ENCODE data around the gene TSPAN9.
A peak's percentile ranks its signal among the peaks of the same experiment; 100 is the strongest.

TSPAN9 gene

DNA sequence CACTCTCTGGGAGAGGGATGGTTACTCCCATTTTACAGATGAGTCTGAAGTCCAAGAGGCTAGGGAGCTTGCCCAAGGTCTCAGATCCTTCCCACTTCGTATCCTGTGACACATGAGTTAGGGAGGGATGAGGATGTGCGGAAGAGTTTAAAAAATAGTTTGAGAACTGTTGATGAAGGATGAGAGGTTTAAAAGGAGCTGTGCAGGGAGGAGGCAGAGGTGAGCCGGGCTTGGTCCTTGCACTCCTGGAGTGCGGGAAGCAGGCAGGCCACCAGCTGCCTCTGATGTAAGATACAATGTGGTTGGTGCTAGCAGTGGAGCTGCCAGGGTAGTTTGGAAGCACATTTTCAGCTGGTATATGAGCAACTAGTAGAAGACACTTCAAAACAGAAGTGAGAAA lies 46.5 kb downstream of the TSPAN9 start:
- DNase-seq (ENCODE audit: low read depth in 3 of 3): no peak

DNA sequence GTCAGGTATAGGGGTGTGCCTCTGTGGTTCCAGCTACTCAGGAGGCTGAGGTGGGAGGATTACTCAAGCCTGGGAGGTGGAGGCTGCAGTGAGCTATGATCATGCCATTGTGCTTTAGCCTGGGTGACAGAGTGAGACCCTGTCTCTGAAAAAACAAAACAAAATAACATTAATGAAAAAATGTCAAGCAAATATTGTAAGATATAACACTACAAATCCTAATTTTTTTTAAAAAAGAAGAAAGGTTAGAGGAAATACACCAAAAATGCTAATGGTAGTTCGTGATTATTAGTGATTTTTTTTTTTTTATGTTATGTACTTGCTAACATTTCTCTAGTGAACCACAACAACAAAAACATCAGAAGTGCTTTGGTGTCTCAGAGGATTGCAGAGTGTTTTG lies 47.7 kb downstream of the TSPAN9 start:
- DNase-seq (ENCODE audit: low read depth in 3 of 3): no peak

DNA sequence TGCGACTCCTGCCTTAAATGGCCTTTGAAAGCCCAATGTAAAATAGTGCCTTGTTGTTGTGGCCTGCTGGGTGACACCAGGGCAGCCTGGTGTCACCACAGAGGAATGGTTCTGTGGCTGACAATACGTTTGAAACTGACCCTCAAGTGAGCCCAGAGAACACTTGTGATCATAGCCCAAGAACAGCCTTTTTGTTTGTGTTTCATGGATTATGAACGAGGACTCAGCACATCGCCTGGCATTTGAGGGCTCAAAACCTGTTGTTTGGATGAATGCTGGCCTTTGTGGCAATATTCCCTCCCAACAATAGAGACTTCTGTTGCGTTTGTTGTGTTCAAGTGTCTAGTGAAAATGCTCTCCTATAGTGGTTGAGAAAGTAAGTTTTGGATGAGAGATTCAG lies 48.5 kb downstream of the TSPAN9 start:
- no peak for DNase-seq (ENCODE audit: low read depth in 3 of 3)

DNA sequence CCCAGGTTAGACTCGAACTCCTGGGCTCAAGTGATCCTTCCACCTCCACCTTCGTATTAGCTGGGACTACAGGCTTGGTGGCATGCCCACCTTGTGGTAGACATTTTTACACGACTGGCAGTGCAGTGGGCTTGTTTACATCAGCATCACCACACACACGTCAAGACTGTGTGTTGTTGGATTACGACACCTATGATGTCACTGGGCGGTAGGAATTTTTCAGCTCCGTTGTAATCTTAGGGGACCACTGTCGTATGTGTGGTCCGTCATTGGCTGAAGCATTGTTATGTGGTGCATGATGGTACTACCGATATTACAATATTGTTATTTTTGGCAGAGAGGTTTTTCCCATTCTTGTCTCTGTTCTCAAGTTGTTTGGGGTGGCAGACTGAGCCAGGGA lies 50.7 kb downstream of the TSPAN9 start:
- no peak for DNase-seq (ENCODE audit: low read depth in 3 of 3)

DNA sequence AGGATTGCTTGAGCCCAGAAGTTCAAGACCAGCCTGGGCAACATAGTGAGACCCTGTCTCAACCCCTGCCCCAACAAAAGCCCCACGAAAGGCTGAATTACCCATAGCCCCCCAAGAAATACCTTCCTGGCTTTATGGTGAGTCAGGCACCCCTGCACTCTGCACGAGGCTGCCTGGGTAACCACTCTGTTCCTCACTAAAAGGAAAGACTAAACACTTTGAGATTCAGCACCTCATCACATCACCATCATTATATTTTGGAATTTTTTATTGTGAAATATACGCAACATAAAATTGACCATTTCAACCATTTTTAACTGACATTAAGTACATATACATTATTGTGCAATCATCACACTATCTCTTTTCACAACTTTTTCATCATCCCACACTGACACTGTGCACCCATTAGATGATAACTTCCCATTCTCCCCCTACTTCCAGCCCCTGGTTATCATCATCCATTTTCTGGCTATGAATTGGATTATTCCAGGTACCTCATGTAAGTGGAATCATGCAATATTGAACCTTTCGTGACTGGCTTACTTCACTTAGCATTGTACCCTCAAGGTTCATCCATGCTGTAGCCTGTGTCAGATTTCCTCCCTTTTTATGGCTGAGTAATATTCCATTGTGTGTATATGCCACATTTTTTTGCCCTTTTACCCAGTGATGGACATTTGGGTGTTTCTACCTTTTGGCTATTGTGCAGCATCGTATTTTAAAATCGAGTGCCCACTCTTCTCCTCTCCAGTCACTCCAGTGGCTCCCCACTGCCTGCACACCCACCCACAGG lies 51.5 kb downstream of the TSPAN9 start:
- no peak for DNase-seq (ENCODE audit: low read depth in 3 of 3)

DNA sequence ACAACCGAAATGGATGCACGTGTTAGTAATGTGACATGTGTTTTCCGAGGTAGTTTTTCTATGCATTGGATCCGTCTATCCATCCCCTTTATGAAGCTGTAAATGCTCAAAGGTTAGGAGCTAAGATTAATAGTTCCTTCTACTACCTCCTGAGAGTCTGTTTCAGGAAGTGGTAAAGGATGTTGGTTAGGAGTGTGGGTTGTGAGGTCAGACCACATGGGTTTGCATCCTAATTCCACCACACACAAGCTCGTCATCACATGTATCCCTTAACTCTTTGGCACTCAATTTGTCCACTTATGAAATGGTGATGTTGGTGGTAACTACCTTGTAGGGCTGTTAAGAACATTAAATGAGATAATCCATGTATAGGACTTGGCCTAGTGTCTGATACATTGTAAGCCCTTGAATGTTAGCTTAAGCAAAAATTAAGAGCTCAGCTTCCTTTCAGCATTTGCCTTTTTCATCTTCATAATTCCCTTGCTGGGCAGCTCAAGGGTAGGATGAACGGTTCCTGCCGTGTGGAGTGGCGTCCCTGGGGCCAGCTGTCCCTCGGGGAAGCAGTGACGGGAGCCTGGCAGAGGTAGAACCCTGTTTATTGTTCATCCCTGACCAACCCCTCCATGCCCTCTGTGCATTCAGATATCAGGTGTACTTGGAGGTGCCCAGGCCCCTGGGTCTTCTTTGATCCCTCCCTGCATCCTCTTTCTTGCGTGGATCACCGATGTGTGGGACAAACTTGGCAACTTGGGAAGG lies 52.3 kb downstream of the TSPAN9 start:
- no peak for DNase-seq (ENCODE audit: low read depth in 3 of 3)

DNA sequence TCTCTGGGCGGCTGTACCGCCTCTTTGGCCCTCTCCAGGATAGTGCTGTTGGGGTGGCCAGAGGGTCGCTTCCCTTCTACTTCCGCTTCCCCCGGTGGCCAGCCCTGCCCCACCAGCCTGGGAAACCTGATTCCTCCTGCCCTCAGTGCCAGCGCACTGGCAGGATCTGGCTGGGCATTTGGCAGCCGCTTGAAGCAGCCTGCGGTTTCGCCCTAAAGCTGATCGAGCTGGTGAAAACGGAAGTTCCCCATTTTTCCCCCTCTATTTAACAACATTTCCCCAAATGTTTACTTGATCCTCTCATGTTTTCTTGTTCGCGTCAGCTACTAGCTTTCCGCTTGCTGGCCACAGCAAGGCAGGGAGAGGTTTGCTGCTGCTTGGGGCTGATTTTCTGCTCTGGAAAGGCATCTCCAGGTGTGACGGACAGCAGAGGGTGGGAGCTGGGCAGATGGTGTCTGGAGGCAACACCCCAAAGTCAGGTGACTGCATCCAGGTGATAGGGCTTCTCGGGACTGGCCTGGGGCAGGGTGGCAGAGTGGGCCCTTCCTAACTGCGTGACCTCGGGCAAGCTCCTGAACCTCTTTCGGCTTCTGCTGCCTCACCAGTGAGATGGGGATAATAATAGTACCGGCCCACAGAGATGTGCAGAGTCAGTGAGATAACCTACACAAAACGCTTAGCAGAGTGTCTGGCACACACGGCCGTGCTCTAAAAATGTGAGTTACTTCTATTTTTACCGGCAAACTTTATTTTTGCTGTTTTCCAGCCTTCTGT lies 53.1 kb downstream of the TSPAN9 start:
- no peak for DNase-seq (ENCODE audit: low read depth in 3 of 3)

DNA sequence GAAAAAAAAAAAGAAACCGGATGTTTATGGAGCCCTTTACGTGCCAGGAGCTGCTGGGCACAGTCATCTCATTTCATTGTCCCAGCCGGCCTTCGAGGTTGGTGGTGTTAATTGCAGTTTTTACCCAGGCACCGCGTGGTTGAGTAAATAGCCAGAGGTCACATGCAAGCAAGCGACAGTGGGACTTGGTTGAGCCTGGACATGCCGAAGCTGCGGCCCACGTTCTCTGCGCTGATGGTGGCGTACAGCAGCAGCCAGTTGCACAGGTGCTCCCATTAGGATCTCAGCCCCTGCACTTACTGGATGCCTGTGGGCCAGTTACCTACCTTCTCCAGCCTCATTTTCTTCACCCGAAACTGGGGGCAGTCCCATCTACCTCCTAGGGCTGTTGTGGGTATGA lies 54.0 kb downstream of the TSPAN9 start:
- no peak for DNase-seq (ENCODE audit: low read depth in 3 of 3)

DNA sequence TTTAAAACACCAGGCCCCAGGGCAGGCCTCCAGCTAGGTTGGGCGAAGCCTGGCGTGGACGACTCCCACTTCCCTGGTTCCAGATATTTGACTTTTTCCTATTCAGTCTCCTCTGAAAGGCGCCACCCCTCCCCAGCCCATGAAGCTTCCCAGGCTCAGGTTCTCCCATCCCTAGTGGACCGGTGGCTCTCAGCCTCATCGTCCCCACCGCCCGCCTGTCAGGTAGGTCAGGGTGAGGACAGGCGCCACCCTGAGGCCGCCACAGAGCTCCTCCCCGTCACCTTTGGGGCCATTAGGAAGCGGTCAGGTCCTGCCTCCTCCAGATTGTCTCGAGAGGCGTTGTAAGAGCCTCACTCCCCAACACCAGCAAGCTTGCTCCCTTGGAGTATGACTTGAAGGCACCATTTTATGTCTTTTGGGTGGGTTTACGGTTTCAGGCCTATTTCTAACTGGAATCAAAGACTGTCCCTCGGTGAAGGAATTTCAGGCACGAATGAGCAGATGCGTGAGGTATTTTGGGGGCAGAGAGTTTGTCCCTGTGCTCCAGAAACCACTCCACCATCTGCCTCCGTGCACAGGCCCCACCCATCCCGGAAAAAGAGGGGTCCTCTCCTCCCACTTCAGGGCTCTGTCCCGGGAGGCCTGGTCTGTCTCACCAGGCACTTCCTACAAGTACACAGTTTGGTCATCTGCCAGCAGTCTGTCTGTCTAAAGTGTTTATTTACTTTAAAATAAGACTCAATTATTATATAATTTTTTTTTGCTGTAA lies 55.6 kb downstream of the TSPAN9 start:
- no peak for DNase-seq (ENCODE audit: low read depth in 3 of 3)

DNA sequence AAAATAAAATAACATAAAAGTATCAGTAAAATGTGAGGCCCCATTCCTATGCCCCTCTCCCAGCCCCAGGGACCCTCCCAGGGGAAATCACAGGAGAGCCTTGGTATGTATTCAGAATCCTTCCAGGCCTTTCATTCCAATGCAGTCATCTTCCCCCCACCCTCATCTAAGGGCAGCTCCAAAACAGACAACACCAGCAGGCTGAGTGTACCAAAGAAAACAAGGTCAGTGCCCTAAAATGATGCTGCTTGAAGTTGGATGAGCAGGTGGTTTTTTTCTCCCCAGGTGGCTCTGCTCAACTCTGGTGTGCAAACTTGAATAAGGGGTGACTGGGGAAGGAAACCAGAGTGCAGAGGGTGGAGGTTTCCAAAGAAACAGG lies 56.2 kb downstream of the TSPAN9 start:
- no peak for DNase-seq (ENCODE audit: low read depth in 3 of 3)

DNA sequence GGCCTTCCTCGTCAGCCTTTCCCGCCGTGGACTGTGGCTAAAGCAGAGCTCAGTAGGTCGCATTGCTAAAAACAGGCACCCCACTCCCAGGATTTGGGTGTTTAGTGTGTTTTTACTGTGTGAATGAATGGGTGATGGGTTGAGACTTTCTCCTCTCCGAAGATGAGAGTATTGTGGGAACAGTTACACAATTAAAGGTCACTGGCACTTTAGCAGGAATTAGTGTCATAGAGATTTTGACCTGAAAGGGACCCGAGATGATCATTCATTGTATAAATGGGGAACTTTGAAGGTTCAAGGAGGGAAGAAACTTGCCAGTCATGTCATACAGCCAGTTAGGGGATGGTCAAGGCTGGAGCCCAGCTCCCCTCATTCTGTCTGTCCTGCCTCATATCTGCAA lies 56.9 kb downstream of the TSPAN9 start:
- DNase-seq (ENCODE audit: low read depth in 3 of 3): no peak

DNA sequence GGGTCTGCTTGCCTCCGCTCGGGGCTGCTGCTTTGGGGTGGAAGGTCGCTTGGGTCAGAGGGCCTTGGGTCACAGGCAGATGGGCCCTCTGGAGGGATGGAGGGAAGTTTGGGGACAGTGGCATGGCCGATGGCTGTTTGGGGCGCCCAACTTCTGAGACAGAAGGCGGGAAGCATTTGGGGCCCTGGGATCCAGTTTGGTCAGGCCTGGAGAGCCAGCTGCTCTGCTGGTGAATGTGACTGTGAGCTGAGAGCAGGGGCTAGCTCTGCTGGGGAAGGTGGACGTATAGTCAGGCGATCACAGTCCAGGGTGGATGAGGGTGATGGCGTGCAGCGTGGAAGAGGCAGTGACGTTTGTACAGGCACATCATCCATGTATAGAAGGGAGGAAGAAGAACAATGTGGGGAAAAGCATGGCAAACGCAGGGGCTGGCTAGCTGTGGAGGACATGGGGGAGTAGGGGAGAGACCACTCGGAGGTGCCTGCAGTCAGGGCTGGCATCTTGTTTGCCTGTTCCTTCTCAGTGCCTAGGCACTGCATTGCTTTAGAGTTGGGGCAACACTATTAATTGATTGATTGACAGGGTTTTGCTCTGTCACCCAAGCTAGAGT lies 57.5 kb downstream of the TSPAN9 start:
- DNase-seq (ENCODE audit: low read depth in 3 of 3): no peak

DNA sequence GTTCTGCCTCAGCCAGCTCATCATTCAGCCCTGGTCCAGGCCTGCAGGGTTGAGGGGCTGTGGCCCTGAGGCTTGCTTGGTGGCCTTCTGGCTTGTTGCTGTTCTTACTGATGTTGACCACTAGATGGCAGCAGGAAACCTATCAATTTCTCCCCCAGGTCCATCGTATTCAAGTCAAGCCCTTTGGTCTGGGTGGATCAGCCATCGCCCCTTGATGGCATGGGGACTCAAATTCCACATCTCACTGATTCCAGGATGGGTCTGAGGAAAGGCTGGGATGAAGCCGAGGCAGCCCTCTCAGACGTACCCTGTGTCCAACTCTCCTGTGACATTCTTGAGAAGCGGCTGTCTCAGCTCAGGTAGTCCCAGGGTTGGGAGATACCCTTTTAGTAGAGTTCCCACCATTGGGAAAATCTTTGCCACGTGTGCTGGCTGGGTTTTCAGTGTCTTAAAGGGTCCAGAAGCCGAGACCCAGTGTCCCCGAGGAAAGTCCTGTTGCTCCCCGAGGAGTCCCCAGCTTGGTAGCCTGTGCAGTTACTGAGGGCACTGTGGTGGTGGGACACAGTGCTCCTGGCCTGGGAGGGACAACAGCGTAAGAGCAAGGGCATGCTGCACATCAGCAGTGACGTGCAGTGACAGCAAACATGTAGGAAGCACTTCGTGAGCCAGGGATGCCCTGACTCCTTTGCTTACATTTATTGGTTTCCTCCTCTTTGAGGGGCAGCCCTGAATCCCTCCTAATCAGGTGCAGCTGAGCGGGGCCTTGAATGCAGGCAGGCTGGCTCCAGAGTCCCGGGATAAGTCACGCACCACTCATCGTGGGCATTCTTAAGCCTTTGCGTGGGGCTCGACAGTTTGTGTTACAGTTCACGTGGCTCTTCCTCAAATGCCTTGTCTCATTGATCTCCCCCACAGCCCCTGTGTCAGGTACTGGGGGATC lies 58.6 kb downstream of the TSPAN9 start:
- peak in 1 of 3 experiments; percentile 2 for DNase-seq (ENCODE audit: low read depth in 3 of 3)

DNA sequence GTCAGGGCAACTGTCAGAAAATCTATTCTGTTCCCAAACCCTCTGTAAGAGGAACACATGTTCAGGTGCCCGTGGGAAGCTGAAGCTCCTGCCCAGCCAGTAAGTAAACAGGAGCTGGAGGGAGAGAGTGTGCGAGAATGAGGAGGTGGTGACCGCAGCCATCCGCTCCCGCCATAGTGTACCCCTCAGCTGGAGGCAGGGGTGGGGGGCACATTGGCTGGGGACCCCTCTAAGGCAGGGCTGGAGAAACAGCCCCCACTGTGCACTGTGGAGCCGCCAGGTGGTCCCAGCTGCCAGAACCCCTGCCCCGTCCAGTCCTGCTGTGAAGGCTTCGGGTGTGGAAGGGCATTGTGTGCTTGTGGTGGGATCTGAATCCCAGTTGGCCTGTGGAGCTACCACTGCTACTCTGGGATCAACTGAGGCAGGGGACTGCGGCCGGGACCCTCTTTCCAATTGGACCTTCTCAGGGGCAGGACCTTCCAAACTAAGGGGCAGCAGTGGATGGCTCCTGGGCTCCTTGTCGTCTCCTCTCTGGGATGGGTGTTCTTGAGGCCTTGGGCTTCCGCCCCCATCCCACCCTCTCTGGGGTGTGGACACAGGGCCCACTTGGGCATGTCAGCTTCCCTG lies 59.6 kb downstream of the TSPAN9 start:
- DNase-seq (ENCODE audit: low read depth in 3 of 3): no peak

DNA sequence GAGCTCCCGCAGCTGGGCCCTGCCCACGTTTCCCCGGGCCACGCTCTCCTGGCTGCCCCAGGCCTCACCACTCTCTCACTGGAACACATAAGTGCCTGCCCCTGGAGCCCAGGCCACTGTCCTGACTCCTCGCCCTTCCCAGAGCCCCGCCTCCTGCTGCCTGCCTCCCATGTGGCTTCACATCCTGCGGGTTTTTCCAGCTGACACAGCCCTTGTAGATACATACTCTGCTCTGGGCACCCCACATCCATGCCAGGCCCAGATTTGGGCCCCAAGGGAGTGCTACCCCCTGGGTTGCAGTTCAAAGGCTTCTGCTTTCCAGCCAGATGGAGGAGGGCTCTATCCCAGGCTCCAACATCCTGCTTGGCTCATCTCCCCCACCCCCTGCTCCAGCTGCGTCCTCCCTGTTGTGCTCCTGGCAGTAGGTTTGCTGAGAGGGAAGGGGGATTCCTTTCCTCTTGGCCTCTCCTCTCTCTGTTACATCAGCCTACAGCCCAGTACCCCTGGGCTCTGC lies 60.1 kb downstream of the TSPAN9 start:
- DNase-seq (ENCODE audit: low read depth in 3 of 3): no peak

DNA sequence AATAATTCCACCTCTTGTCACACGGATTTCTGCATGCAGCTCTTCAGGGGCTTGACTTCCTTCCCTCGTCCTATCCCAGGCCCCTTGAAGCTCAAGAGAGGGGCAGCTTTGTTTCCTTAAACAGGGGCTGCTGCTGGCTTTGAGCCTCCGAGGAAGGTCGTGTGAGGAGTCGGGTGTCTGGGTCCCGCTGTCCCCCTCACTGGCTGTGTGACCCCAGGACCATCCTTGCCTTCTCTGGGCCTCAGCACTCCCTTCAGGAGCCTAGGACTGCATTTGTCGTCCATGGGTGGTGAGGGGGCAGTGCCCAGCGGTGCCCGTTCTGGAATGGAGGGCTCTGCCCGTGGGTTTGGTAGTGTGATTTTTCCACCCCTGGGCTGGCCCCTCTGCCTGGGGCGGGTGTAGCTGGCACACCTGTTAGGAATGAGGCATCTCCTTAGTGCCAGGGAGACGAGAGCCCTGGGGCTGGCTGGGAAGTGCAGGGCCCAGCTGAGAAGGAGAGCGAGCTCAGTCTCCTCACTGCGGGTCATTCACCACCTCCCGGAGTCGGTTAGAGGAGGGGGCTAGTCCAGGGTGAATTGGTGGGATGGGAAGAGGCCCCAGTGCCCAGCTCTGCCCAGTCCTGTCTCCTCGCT lies 60.8 kb downstream of the TSPAN9 start:
- DNase-seq (ENCODE audit: low read depth in 3 of 3): no peak

DNA sequence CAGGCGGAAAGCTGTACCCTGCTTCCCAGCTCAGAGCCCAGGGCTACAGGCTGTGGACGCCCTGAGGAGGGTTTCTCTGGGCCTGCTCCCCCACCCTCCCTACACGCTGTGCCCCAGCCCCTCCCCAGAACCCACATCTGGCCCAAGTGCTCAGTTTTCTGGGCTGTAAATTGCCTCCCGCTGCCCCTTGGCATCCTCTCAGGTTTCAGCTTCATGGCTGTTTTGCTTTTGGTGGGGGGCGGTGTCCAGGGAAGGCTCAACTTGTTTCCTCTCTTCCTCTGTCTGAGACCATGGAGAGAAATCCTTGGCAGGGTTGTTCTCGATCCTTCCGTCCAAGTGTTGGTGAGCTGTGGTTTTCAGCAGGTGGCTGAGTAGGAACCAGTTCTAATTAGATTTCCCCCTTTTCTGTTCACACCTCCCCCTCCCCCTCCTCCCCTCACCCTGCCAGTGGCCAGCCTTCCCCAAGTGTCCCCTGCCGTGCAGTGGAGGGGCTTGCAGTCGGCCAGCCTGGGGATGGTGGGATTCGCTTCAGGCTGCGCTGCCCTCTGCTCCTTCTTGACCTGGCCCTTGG lies 61.8 kb downstream of the TSPAN9 start:
- DNase-seq (ENCODE audit: low read depth in 3 of 3): no peak

DNA sequence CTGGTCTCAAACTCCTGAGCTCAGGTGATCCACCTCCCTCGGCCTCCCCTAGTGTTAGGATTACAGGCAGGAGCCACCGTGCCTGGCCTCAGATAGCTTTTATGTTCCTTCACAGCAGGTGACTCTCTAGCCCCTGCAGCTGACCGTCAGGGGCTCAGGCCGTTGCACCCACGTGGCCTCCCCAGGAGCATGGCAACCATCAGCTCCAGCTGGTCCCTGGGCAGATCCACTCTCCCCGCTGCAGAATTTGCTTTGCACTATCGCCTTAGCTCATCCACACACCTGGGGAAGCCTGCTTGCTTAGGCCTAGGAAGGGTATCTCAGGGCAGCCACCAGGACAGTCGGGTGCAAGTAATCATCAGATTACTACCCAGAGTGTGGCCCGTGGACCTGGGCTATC lies 62.6 kb downstream of the TSPAN9 start:
- DNase-seq (ENCODE audit: low read depth in 3 of 3): no peak

DNA sequence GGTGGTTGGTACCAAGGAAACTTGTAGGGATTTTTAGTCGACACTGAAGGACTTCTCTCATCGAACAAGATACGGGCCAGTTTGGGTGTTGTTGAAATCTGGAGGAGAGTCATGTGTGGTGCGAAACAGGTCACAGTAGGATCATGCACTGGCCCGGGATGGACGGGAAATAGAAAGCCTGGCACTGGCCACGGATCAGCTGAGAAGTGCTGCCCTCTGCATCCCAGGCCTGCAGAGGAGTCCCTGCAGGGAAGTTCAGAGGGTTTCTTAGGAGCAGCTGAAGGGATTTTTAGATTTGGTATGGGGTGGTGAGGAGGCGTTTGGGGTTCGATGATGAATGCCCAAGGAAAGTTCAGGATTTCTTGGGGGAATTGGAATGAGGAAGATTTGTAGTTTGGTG lies 63.1 kb downstream of the TSPAN9 start:
- no peak for DNase-seq (ENCODE audit: low read depth in 3 of 3)

Data from stimulated activated CD4-positive, alpha-beta T cell treated with anti-CD3 and anti-CD28 coated beads, TNF-alpha, amount 100 ng/mL, for 4 hours (primary cell).